GM21367 (cell line): Measurements from ENCODE around the gene TAP2.

Experiments used
- ATAC-seq: cut with Tn5 transposase; IDR thresholded peaks from one replicate; pipeline ENCODE4 v1.9.1; 2021; ENCODE audit not compliant: unreplicated experiment

Gene TAP2

GRCh38 chr6:32794510-32794909, 44.0 kb downstream of the TAP2 start:
- ATAC-seq = no peak

DNA sequence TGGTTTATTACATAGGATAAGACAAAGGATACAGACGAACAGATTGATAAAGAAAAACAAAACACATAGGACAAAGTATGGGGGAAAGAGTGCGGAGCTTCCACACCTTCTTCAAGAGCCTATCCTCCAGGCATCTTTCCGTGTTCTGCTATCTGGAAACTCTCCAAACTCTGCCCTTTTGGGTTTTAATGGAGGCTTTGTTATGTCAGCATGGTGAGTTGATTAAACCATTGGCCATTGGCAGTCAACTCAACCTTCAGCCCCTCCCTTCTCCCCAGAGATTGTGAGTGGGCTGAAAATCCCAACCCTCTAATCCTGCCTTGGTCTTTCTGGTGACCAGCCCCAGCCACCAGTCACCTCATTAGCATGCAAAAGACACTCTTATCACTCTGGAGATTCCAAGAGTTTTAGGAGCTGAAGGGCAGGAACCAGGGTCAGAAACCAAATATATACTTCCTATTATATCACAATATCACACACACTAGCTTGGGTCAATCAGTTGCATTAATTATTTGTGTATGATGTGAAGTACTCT, 45.6 kb downstream of the TAP2 start:
- ATAC-seq = no peak

GRCh38 chr6:32790306-32790705, 48.2 kb downstream of the TAP2 start:
- no peak for ATAC-seq
